GM12891 (cell line): ENCODE measurements around the gene C20orf144.

Experiments
- DNase-seq: peaks from one replicate; pipeline ENCODE4 v3.0.0; 2011; ENCODE audit warnings: low spot score; ENCODE audit not compliant: insufficient read length
- FAIRE-seq: peaks from 2 replicates; lab custom pipeline; 2011; peaks lifted over from hg19 to GRCh38; lab: Jason Lieb, UNC
- PAX5 ChIP-seq: IDR thresholded peaks from 2 replicates; pipeline ENCODE4 v1.6.1; 2011; ENCODE audit warnings: low read length, moderate library complexity, mild to moderate bottlenecking; ENCODE audit not compliant: insufficient read depth, severe bottlenecking
- POLR2A ChIP-seq: IDR thresholded peaks from 2 replicates; pipeline ENCODE4 v1.6.1; 2011; ENCODE audit warnings: low read depth, low read length, control low read depth
- POLR2AphosphoS5 ChIP-seq: IDR thresholded peaks from 2 replicates; pipeline ENCODE4 v1.6.1; 2011; ENCODE audit warnings: low read depth, low read length, control low read depth
- POU2F2 ChIP-seq: IDR thresholded peaks from 2 replicates; pipeline ENCODE4 v1.6.1; 2011; ENCODE audit warnings: low read depth, mild to moderate bottlenecking, control low read depth, low read length, moderate library complexity
- SPI1 ChIP-seq: IDR thresholded peaks from 2 replicates; pipeline ENCODE4 v1.6.1; 2011; ENCODE audit warnings: low read depth, low read length, control low read depth
- TAF1 ChIP-seq: IDR thresholded peaks from 2 replicates; pipeline ENCODE4 v1.6.1; 2011; ENCODE audit warnings: low read depth, low read length, control low read depth

Gene C20orf144

GRCh38 chr20:33669224-33669623 is 7.1 kb downstream of the C20orf144 start:
- TF ChIP-seq SPI1 = no peak
- no peak for TF ChIP-seq POLR2A
- TF ChIP-seq PAX5 = peak; percentile 39
- no peak for TF ChIP-seq POU2F2
- DNase-seq (no peak), FAIRE-seq (no peak)

- DNase-seq = no peak
- no peak for FAIRE-seq
- TF ChIP-seq PAX5 (no peak), POLR2AphosphoS5 (no peak), POU2F2 (no peak), TAF1 (no peak), POLR2A (no peak)
These were observed 7.9 kb downstream of the C20orf144 start for GRCh38 chr20:33669873-33670640.

- DNase-seq = no peak
- FAIRE-seq = no peak
- TF ChIP-seq POU2F2 (no peak), PAX5 (no peak)
These were observed 8.8 kb downstream of the C20orf144 start for GRCh38 chr20:33670715-33671499.

- DNase-seq (no peak), FAIRE-seq (no peak)
- TF ChIP-seq PAX5 (no peak), POLR2A (no peak), POU2F2 (no peak), POLR2AphosphoS5 (no peak), TAF1 (no peak), SPI1 (no peak)
These were observed 9.6 kb downstream of the C20orf144 start for GRCh38 chr20:33671573-33672288.

- FAIRE-seq = no peak
- no peak for TF ChIP-seq POLR2A
- no peak for TF ChIP-seq SPI1
- no peak for TF ChIP-seq POLR2AphosphoS5
- no peak for TF ChIP-seq POU2F2
- TF ChIP-seq PAX5 = no peak
- TF ChIP-seq TAF1 = no peak
- DNase-seq = no peak
These were observed 10.4 kb downstream of the C20orf144 start for GRCh38 chr20:33672426-33673113.

GRCh38 chr20:33673114-33673409 is 10.9 kb downstream of the C20orf144 start:
- FAIRE-seq (no peak), DNase-seq (no peak)
- TF ChIP-seq SPI1 (no peak), POLR2A (no peak), POU2F2 (no peak), PAX5 (no peak), TAF1 (no peak)

- FAIRE-seq (no peak), DNase-seq (peak; percentile 71)
- TF ChIP-seq POU2F2 (no peak), PAX5 (no peak), POLR2A (no peak), POLR2AphosphoS5 (no peak), SPI1 (no peak), TAF1 (no peak)
These were observed 11.5 kb downstream of the C20orf144 start for GRCh38 chr20:33673410-33674293.

GRCh38 chr20:33674294-33675135 is 12.4 kb downstream of the C20orf144 start, which contains the start of gene NECAB3:
NECAB3 (minus strand) TSS chr20:33674428; CDS start chr20:33674352, 76 bp downstream.
- TF ChIP-seq POU2F2 = no peak
- TF ChIP-seq POLR2AphosphoS5 = peak; percentile 75
- peak; percentile 61; the same call in 1 of the 2 replicates for TF ChIP-seq POLR2A
- no peak for TF ChIP-seq SPI1
- TF ChIP-seq TAF1 = no peak
- TF ChIP-seq PAX5 = no peak
- FAIRE-seq = peak; percentile 54

More at GRCh38 chr20:33674294-33675135, 12.4 kb downstream of the C20orf144 start, which contains the start of gene NECAB3:
- DNase-seq = peak; percentile 92
